Mucosa of descending colon (tissue), 3 donors: Measurements from ENCODE around the gene IPO11. TPM values are rescaled to one million over a fixed set of nuclear protein-coding genes. Genes with fewer than 3 reads are reported as not detected.

Experiments used
- ATAC-seq: fragments of 200-7000 bp; cut with Tn5 transposase; one replicate; pipeline ENCODE4 v1.9.1; 2020; ENCODE audit warnings: mild to moderate bottlenecking, moderate library complexity
- DNase-seq, 3 donors: peaks; one replicate each; pipeline ENCODE4 v3.0.0-alpha.2; 2020
- H3K36me3 ChIP-seq: fragments of 200-600 bp; one replicate; pipeline ENCODE4 v1.8.0; 2021; ENCODE audit warnings: low read depth, mild to moderate bottlenecking
- H3K4me1 ChIP-seq: fragments of 200-600 bp; one replicate; pipeline ENCODE4 v1.8.0; 2021; ENCODE audit warnings: low read depth, mild to moderate bottlenecking
- H3K4me3 ChIP-seq: fragments of 200-600 bp; one replicate; pipeline ENCODE4 v1.8.0; 2021; ENCODE audit warnings: mild to moderate bottlenecking
- H3K9me3 ChIP-seq: fragments of 200-600 bp; one replicate; pipeline ENCODE4 v1.8.0; 2021; ENCODE audit warnings: mild to moderate bottlenecking
- CTCF ChIP-seq: fragments of 200-600 bp; IDR thresholded peaks from one replicate; pipeline ENCODE4 v1.8.0; 2022; ENCODE audit warnings: antibody characterized with exemption, mild to moderate bottlenecking
- intact Hi-C, 2 donors: fragments of 100-400 bp; cut with DNase I in 1 of 2; cut with micrococcal nuclease in 1 of 2; formaldehyde crosslinking; loops; one replicate each; pipeline versions ENCODE4 v1.11.0 to v1.11.1; 2022; cut with DNase I, micrococcal nuclease
- total RNA-seq, 3 donors: library from RNA; stranded (reverse); fragmentation: NEBNext Ultra II Directional in 2 of 3; extraction: Animal tissue kit (Norgen Biotek cat#: 25700) in 2 of 3; gene quantifications; one replicate each; pipeline versions ENCODE4 v1.2.1 to v1.2.4, GENCODE V29; 2021 to 2023
- donor health status: DM: no; HTN: no; CAD: no; lungs with moderate emphysema.
- donor health status: DM: no; HTN: no; CAD: no.
- donor health status: DM: no; HTN: yes; CAD: no.

The IPO11 gene
- total RNA-seq, 3 donors from 2014 or later, result 17.6 to 21.9 (median 18.5) TPM

DNA sequence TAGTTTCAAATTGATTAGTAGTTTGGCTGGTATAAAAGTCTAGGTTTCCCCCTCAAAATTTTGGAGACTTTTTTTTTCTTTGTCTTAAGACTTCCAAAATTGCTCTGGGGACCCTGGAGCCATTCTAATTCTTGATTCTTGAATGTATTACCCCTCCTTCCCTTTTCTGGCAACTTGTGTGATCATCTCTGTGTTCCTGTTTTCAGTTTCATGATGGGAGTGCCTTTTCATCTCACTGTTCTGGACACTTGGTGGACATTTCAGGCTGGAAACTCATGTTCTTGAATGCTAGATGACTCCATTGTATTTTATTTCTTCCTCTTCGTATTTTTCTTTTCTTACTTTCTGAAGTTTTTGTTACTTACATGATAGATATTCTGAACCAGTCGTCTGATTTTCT is 108.8 kb downstream of the IPO11 start:
- ATAC-seq (no peak), DNase-seq (no peak)
- no peaks in the 10 kb centered on the region for H3K9me3 ChIP-seq
- H3K4me1 ChIP-seq, result no peaks in the 10 kb centered on the region
- no peaks in the 10 kb centered on the region for H3K36me3 ChIP-seq
- intact Hi-C loops, result no loop called here
- no peak for TF ChIP-seq CTCF
- H3K4me3 ChIP-seq, result no peak overlapping the region

GRCh38 chr5:62522811-62523210 is 110.2 kb downstream of the IPO11 start:
- Histone ChIP-seq H3K9me3 (no peaks in the 10 kb centered on the region), H3K4me3 (no peak overlapping the region), H3K4me1 (no peaks in the 10 kb centered on the region), H3K36me3 (no peaks in the 10 kb centered on the region)
- ATAC-seq (no peak), DNase-seq (no peak)
- intact Hi-C loops, result no loop called here
- TF ChIP-seq CTCF, result no peak

DNA sequence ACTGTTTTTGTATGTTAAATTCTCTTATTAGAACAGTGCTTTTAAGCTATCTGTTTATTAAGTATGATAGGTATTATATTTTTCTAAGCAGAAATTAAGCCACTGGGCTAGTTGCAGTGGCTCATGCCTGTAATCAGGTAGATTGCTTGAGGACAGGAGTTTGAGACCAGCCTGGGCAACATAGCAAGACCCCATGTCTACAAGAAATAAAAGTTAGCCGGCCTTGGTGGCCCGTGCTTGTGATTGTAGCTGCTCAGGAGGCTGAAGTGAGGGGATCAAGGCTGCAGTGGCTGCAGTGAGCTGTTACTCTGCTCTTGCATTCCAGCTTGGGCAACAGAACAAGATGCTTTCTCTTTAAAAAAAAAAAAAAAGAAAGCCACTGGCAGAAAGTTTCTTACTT is 121.0 kb downstream of the IPO11 start:
- Histone ChIP-seq H3K4me1 (no peaks in the 10 kb centered on the region), H3K4me3 (no peak overlapping the region), H3K36me3 (no peaks in the 10 kb centered on the region), H3K9me3 (no peaks in the 10 kb centered on the region)
- intact Hi-C loops, result no loop called here
- DNase-seq, result no peak
- TF ChIP-seq CTCF, result no peak
- ATAC-seq, result no peak

DNA sequence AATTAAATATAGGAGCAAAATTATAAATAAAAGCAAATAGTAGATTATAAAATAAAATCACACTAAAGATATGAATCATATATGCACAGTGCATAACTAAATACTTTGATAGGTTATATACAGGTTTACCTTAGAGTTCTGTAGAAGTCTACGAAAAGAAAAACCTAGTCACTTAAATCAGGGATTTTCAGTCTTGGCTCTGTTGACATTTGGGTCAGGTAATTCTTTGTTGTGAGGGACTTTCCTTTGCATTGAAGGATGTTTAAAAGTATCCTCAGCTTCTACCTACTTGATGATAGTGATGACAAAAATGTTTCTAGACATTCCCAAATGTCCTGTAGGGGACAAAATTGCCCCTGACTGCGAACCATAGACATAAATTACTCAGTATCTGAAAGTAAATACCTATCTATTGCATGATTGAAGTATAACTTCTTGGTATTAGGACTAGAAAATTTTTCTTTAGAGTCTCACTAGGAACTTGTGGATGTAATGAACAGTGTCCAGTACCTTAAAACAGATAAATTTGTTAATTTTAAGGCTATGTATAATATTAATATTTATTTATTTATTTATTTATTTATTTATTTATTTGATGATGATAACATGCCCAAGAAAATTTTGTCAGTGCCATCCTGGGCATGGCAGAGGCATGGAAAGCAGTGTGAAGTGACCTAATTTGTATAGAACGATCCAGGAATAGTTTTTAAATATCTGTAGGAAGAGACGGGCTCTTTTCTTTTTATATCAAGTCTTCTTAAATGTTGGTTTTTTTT is 122.1 kb downstream of the IPO11 start:
- ATAC-seq (no peak), DNase-seq (no peak)
- TF ChIP-seq CTCF, result no peak
- no peaks in the 10 kb centered on the region for H3K36me3 ChIP-seq
- intact Hi-C loops, result no loop called here
- no peaks in the 10 kb centered on the region for H3K9me3 ChIP-seq
- no peak overlapping the region for H3K4me3 ChIP-seq
- no peaks in the 10 kb centered on the region for H3K4me1 ChIP-seq

DNA sequence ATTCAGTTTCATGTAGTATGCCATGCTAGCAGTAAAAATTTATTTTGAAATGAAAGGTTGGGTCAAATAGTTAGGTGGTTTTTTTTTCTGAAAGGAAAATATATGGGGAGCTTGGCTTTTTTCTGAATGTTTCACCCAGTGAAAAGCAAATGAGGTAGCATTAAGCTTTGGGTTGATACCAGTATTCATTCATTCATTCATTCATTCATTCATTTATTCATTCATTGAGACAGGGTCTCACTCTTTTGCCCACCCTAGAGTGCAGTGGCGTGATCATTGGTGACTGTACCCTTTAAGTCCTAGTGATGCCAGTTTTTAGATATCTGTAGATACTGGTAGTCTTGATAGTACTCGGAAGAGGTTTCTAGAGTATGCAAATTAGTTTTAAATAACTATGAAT is 123.7 kb downstream of the IPO11 start:
- DNase-seq (no peak), ATAC-seq (no peak)
- TF ChIP-seq CTCF, result no peak
- no peaks in the 10 kb centered on the region for H3K9me3 ChIP-seq
- intact Hi-C loops, result no loop called here
- H3K36me3 ChIP-seq, result no peaks in the 10 kb centered on the region
- no peak overlapping the region for H3K4me3 ChIP-seq
- H3K4me1 ChIP-seq, result no peaks in the 10 kb centered on the region

- Histone ChIP-seq H3K4me3 (no peak overlapping the region), H3K9me3 (no peaks in the 10 kb centered on the region), H3K36me3 (no peaks in the 10 kb centered on the region), H3K4me1 (no peaks in the 10 kb centered on the region)
- no peak for TF ChIP-seq CTCF
- intact Hi-C loops, result no loop called here
- DNase-seq (no peak), ATAC-seq (no peak)
Observed at GRCh38 chr5:62536783-62537182, 124.2 kb downstream of the IPO11 start.
